Measurements from ENCODE around the gene TCF7L1. TPM values are rescaled to one million over a fixed set of nuclear protein-coding genes. Genes with fewer than 3 reads are reported as not detected.

TCF7L1 gene
- polyA plus RNA-seq, 1 donor from 2014 or later, result not detected

- no peaks in the 10 kb centered on the region for H3F3A ChIP-seq (ENCODE audit: insufficient read depth, low read length, poor library complexity, severe bottlenecking)
- no peak overlapping the region for H2AFZ ChIP-seq (ENCODE audit: low read depth, low read length)
- H3K79me2 ChIP-seq (replicated peaks; ENCODE audit: insufficient read depth, low read length), result no peaks in the 10 kb centered on the region
- H3K27me3 ChIP-seq (ENCODE audit: insufficient read depth, low read depth, low read length), result no peaks in the 10 kb centered on the region
- no peaks in the 10 kb centered on the region for H3K9me2 ChIP-seq (ENCODE audit: insufficient read depth, low read length)
- H3K27ac ChIP-seq (ENCODE audit: low read length), result no peak overlapping the region
- no peak overlapping the region for H3K4me2 ChIP-seq (ENCODE audit: low read length)
- no peaks in the 10 kb centered on the region for H3K9me3 ChIP-seq (ENCODE audit: low read length)
- TF ChIP-seq EP300 (conservative IDR thresholded peaks at IDR 0.05; ENCODE audit: poor library complexity, severe bottlenecking) (no peak), POLR2AphosphoS5 (IDR thresholded peaks at IDR 0.05) (no peak), CTCF (IDR thresholded peaks at IDR 0.05; ENCODE audit: poor library complexity, severe bottlenecking) (no peak), RAD21 (conservative IDR thresholded peaks at IDR 0.05) (no peak), REST (IDR thresholded peaks at IDR 0.05; ENCODE audit: borderline replicate concordance) (no peak), EZH2 (IDR thresholded peaks at IDR 0.05; ENCODE audit: borderline replicate concordance, insufficient read depth, low read length, poor library complexity, severe bottlenecking) (no peak), SMC3 (conservative IDR thresholded peaks at IDR 0.05; ENCODE audit: poor library complexity) (no peak), TAF1 (IDR thresholded peaks at IDR 0.05; ENCODE audit: low read depth) (no peak), MXI1 (conservative IDR thresholded peaks at IDR 0.05; ENCODE audit: poor library complexity, severe bottlenecking) (no peak)
- H3K4me3 ChIP-seq (ENCODE audit: low read length), result no peak overlapping the region
- H4K20me1 ChIP-seq (ENCODE audit: insufficient read depth), result no peaks in the 10 kb centered on the region
- no peak overlapping the region for H3K9ac ChIP-seq (ENCODE audit: low read length)
- no peaks in the 10 kb centered on the region for H3K36me3 ChIP-seq (ENCODE audit: insufficient read depth, low read length)
Measured at GRCh38 chr2:85180322-85181133, 47.3 kb downstream of the TCF7L1 start.

- no peaks in the 10 kb centered on the region for H3K9me3 ChIP-seq (ENCODE audit: low read length)
- H3K9me2 ChIP-seq (ENCODE audit: insufficient read depth, low read length), result no peaks in the 10 kb centered on the region
- H4K20me1 ChIP-seq (ENCODE audit: insufficient read depth), result no peaks in the 10 kb centered on the region
- no peak overlapping the region for H3K27ac ChIP-seq (ENCODE audit: low read length)
- no peaks in the 10 kb centered on the region for H3K27me3 ChIP-seq (ENCODE audit: insufficient read depth, low read depth, low read length)
- TF ChIP-seq EP300 (conservative IDR thresholded peaks at IDR 0.05; ENCODE audit: poor library complexity, severe bottlenecking) (no peak), EZH2 (IDR thresholded peaks at IDR 0.05; ENCODE audit: borderline replicate concordance, insufficient read depth, low read length, poor library complexity, severe bottlenecking) (no peak), SMC3 (conservative IDR thresholded peaks at IDR 0.05; ENCODE audit: poor library complexity) (no peak), TAF1 (IDR thresholded peaks at IDR 0.05; ENCODE audit: low read depth) (no peak)
- H3K79me2 ChIP-seq (replicated peaks; ENCODE audit: insufficient read depth, low read length), result no peaks in the 10 kb centered on the region
- no peaks in the 10 kb centered on the region for H3F3A ChIP-seq (ENCODE audit: insufficient read depth, low read length, poor library complexity, severe bottlenecking)
- no peak overlapping the region for H3K4me3 ChIP-seq (ENCODE audit: low read length)
- H3K4me2 ChIP-seq (ENCODE audit: low read length), result no peak overlapping the region
- no peaks in the 10 kb centered on the region for H3K36me3 ChIP-seq (ENCODE audit: insufficient read depth, low read length)
- no peak overlapping the region for H3K9ac ChIP-seq (ENCODE audit: low read length)
- no peak overlapping the region for H2AFZ ChIP-seq (ENCODE audit: low read depth, low read length)
Measured at GRCh38 chr2:85181134-85181631, 48.0 kb downstream of the TCF7L1 start.
